Uterus (tissue), 4 donors: ENCODE measurements around the gene FAM234B. TPM values are rescaled to one million over a fixed set of nuclear protein-coding genes. Genes with fewer than 3 reads are reported as not detected.

Source experiments
- DNase-seq, 2 donors: peaks; one replicate each; pipeline ENCODE4 v3.0.0-alpha.2; 2019 to 2020
- H3K27ac ChIP-seq, 2 donors: fragments of 200-600 bp; sonication (generic); 1 replicate in 1 of 2; 2 replicates in 1 of 2; pipeline ENCODE4 v1.5.1; 2016 to 2018
- H3K27me3 ChIP-seq, 2 donors: fragments of 200-600 bp; sonication (generic); one replicate each; pipeline ENCODE4 v1.5.1; 2018 to 2019; ENCODE audit warnings: control low read depth in 1 of 2
- H3K36me3 ChIP-seq, 2 donors: fragments of 200-600 bp; sonication (generic); one replicate each; pipeline ENCODE4 v1.5.1; 2019; ENCODE audit warnings: control low read depth in 1 of 2
- H3K4me1 ChIP-seq, 2 donors: fragments of 200-600 bp; sonication (generic); one replicate each; pipeline ENCODE4 v1.5.1; 2018 to 2019; ENCODE audit warnings: control low read depth in 1 of 2
- H3K4me3 ChIP-seq, 2 donors: fragments of 200-600 bp; sonication (generic); 1 replicate in 1 of 2; 2 replicates in 1 of 2; pipeline ENCODE4 v1.5.1; 2018 to 2019; ENCODE audit warnings: mild to moderate bottlenecking in 1 of 2
- H3K9me3 ChIP-seq, 2 donors: fragments of 200-600 bp; sonication (generic); one replicate each; pipeline ENCODE4 v1.5.1; 2019; ENCODE audit warnings: control low read depth in 1 of 2
- CTCF ChIP-seq, 4 experiments: fragments of 200-600 bp in 2 of 4; fragments of 450-650 bp in 2 of 4; sonication (generic) in 2 of 4; IDR thresholded peaks; one replicate each; pipeline ENCODE4 v1.5.1; 2016 to 2019; ENCODE audit warnings: antibody characterized with exemption in 4 of 4, mild to moderate bottlenecking in 2 of 4, moderate library complexity in 1 of 4
- POLR2A ChIP-seq, 2 donors: fragments of 450-650 bp; IDR thresholded peaks; one replicate each; pipeline ENCODE4 v1.6.1; 2016; ENCODE audit warnings: antibody characterized with exemption in 2 of 2, mild to moderate bottlenecking in 1 of 2, moderate library complexity in 1 of 2
- intact Hi-C: fragments of 100-400 bp; cut with DNase I; formaldehyde crosslinking; loops from one replicate; pipeline ENCODE4 v1.15.1; 2023; ENCODE audit warnings: low total_unique reads
- total RNA-seq, 4 donors: library from RNA; depleted of rRNA in 3 of 4; stranded (reverse); fragments of >200 nt in 3 of 4; gene quantifications; one replicate each; pipeline versions ENCODE4 v1.1.0 to v1.2.4, GENCODE V29; 2014 to 2023
- donor health status: DM: yes; HTN: yes; CAD: no.

FAM234B gene
- total RNA-seq, 4 donors from 2014 or later = 2.4 to 8.3 (median 4.6) TPM

DNA sequence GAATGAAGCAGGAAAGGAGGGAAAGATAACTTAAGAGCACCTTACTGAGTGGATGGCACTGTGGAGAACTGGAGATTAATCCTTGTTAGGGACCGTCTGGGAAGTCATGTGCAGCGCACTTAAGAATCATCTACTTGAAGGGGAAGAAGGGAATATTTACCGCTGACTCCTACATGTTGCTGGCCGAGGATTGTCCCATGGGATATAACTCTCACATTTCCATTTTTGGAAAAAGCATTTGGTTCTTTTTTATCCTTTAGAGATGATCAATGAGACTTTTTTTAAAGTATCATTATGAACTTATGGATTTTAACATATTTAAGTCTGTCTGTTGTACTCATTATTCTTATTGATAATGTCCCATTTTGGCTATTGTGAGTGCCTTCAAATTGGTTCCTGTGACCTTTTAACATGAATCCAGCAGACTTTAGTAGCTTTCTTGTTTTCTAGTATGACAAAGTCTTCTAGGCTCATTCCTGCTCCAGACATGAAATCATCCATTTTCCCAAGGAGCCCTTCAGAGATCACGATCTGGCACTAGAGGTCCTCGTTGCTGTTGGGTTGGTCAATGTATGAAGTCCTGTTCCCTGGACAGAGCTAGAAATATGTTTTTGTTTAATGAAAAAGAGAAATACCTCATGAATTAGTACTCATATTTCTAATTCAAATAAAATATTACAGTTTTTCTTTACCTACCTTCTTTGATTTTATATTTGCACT lies 20.2 kb upstream of the FAM234B start:
- H3K27me3 ChIP-seq = no peaks in the 10 kb centered on the region
- H3K4me3 ChIP-seq = no peak overlapping the region
- no peak for TF ChIP-seq POLR2A (IDR thresholded peaks at IDR 0.05)
- peak in 3 of 4 experiments; percentile 19 to 42 (median 31) for TF ChIP-seq CTCF (IDR thresholded peaks at IDR 0.05)
- no peaks in the 10 kb centered on the region for H3K36me3 ChIP-seq
- no peak overlapping the region for H3K27ac ChIP-seq
- H3K4me1 ChIP-seq = no peaks in the 10 kb centered on the region
- intact Hi-C loops = no loop called here
- DNase-seq = peak in 1 of 2 donors; percentile 39
- no peaks in the 10 kb centered on the region for H3K9me3 ChIP-seq

GRCh38 chr12:13024531-13024916 lies 19.7 kb upstream of the FAM234B start:
- intact Hi-C loops = no loop called here
- no peak for TF ChIP-seq CTCF (IDR thresholded peaks at IDR 0.05)
- no peaks in the 10 kb centered on the region for H3K36me3 ChIP-seq

DNA sequence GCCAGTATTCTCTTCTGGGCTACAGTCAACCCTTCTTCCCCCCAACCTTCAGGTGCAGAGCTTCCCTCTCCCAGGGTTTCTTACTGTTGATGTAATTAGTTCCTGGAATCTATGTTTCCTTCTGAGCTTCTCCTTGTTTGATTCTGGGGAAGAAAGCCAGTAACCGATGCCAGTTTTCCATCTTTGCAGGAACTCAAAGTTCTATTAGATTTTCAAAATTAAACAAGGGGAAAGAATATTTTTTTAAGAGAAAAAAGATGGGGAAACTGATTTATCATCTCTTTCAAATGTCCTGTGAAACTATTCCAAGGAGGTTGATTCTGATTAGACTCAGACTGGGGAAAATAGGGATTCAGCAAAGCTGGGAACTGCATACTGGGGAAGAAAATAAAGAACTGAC lies 17.9 kb upstream of the FAM234B start:
- DNase-seq = no peak
- no peaks in the 10 kb centered on the region for H3K36me3 ChIP-seq
- H3K27ac ChIP-seq = no peak overlapping the region
- TF ChIP-seq CTCF (IDR thresholded peaks at IDR 0.05) (no peak), POLR2A (IDR thresholded peaks at IDR 0.05) (no peak)
- no peaks in the 10 kb centered on the region for H3K4me1 ChIP-seq
- H3K27me3 ChIP-seq = no peaks in the 10 kb centered on the region
- H3K9me3 ChIP-seq = no peaks in the 10 kb centered on the region
- no peak overlapping the region for H3K4me3 ChIP-seq
- intact Hi-C loops = no loop called here

More at GRCh38 chr12:13024531-13024916, 19.7 kb upstream of the FAM234B start:
- no peak for DNase-seq
- H3K4me1 ChIP-seq = no peaks in the 10 kb centered on the region
- H3K27ac ChIP-seq = no peak overlapping the region
- no peaks in the 10 kb centered on the region for H3K9me3 ChIP-seq
- no peaks in the 10 kb centered on the region for H3K27me3 ChIP-seq
- no peak overlapping the region for H3K4me3 ChIP-seq

GRCh38 chr12:13027032-13027431 lies 17.1 kb upstream of the FAM234B start:
- TF ChIP-seq POLR2A (IDR thresholded peaks at IDR 0.05) = no peak
- no peak overlapping the region for H3K4me3 ChIP-seq
- H3K4me1 ChIP-seq = no peaks in the 10 kb centered on the region
- H3K36me3 ChIP-seq = no peaks in the 10 kb centered on the region
- DNase-seq = no peak
- intact Hi-C loops = no loop called here
- no peak overlapping the region for H3K27ac ChIP-seq
- H3K27me3 ChIP-seq = no peaks in the 10 kb centered on the region
- no peaks in the 10 kb centered on the region for H3K9me3 ChIP-seq

GRCh38 chr12:13027508-13027907 lies 16.7 kb upstream of the FAM234B start:
- no peaks in the 10 kb centered on the region for H3K27me3 ChIP-seq
- no peak for DNase-seq
- no peaks in the 10 kb centered on the region for H3K36me3 ChIP-seq
- no peaks in the 10 kb centered on the region for H3K4me1 ChIP-seq
- TF ChIP-seq POLR2A (IDR thresholded peaks at IDR 0.05) = no peak
- TF ChIP-seq CTCF (IDR thresholded peaks at IDR 0.05) = no peak
- H3K4me3 ChIP-seq = no peak overlapping the region
- H3K27ac ChIP-seq = no peak overlapping the region
- intact Hi-C loops = no loop called here
- no peaks in the 10 kb centered on the region for H3K9me3 ChIP-seq
